PC-3 (cell line): ENCODE measurements around the gene ZFYVE28.

ENCODE experiments used
- EZH2 ChIP-seq: fragments of 300-600 bp; sonication (generic); IDR thresholded peaks from one replicate; pipeline ENCODE4 v1.6.1; 2017; ENCODE audit warnings: antibody characterized with exemption, mild to moderate bottlenecking, low read length; ENCODE audit not compliant: unreplicated experiment
- TF ChIP-seq, protein P1 (sequence below): fragments of 300-600 bp; sonication (generic); conservative IDR thresholded peaks from 2 replicates; pipeline ENCODE4 v1.5.1; 2017; ENCODE audit warnings: antibody characterized with exemption, low read depth, mild to moderate bottlenecking, low read length

DNA sequence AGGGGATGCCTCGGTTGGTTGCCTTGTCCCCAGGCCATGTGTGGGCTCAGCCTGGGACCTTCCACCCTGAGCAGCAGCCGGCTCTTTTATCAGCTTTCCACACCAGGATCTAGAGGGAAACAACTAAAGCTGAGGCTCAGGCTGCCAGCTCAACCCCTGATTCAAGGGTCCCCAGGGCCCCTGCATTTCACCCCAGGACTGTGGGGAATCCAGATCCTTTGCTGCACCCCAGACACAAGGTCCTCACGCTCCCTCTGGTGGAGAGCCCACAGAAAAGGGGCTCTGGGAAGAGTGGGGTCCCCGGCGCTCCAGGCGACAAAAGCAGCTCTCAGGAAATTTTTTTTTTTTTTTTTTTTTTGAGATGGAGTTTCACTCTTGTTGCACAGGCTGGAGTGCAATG lies 64.3 kb downstream of the ZFYVE28 start:
- TF ChIP-seq, protein P1, sequence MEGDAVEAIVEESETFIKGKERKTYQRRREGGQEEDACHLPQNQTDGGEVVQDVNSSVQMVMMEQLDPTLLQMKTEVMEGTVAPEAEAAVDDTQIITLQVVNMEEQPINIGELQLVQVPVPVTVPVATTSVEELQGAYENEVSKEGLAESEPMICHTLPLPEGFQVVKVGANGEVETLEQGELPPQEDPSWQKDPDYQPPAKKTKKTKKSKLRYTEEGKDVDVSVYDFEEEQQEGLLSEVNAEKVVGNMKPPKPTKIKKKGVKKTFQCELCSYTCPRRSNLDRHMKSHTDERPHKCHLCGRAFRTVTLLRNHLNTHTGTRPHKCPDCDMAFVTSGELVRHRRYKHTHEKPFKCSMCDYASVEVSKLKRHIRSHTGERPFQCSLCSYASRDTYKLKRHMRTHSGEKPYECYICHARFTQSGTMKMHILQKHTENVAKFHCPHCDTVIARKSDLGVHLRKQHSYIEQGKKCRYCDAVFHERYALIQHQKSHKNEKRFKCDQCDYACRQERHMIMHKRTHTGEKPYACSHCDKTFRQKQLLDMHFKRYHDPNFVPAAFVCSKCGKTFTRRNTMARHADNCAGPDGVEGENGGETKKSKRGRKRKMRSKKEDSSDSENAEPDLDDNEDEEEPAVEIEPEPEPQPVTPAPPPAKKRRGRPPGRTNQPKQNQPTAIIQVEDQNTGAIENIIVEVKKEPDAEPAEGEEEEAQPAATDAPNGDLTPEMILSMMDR, result peak; percentile 35; the same call in 1 of the 2 replicates
- no peak for TF ChIP-seq EZH2
